ENCODE data around the gene EPB41L2.

Gene EPB41L2

DNA sequence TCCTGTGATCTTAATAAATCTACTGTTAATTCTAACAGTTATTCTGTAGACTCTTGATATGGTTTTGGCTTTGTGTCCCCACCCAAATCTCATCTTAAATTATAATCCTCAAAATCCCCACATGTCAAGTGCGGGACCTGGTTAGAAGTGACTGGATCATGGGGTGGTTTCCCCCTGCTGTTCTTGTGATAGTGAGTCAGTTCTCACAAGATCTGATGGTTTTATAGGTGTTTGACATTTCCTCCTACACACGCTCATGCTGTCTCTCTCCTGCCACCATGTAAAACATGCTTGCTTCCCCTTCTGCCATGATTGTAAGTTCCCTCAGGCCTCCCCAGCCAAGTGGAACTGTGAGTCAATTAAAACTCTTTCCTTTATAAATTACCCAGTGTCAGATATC is 10.5 kb upstream of the EPB41L2 start:
- peaks cover 5 to 6% of the 10 kb centered on the region in 2 donors for H3K4me1 Mint-ChIP-seq
- peaks cover 11 to 16% of the 10 kb centered on the region in 2 donors for H3K9me3 Mint-ChIP-seq
- DNase-seq (peak; percentile 8), ATAC-seq (replicated peaks) (peak; percentile 70 to 90)
- no peak overlapping the region for H3K4me3 Mint-ChIP-seq
- peak overlapping the region; percentile 25 for H3K27ac Mint-ChIP-seq
- H3K36me3 Mint-ChIP-seq, result peaks cover 0 to 7% of the 10 kb centered on the region in 2 donors
- no peaks in the 10 kb centered on the region for H3K27me3 Mint-ChIP-seq

DNA sequence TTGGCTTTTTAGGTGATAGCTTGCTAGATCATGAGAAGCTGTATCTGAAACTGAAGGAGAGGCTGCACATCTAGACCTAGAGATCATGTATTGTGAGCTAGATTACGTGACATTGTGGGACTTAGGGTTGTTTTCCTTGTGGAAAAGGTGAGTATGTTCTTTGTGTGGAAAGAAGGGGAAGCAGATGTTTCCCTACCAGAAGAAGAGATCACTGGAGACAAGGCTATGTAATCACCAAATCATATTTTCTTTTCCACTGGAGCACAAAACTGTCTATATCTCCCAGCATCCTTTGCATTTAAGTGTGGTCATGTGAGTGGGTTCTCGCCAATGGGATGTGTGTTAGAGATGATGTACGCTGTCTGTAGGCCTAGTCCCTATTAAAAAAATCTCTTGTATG is 7.0 kb upstream of the EPB41L2 start:
- no peak overlapping the region for H3K27ac Mint-ChIP-seq
- DNase-seq (no peak), ATAC-seq (replicated peaks) (no peak)
- peaks cover 0 to 7% of the 10 kb centered on the region in 2 donors for H3K36me3 Mint-ChIP-seq
- H3K4me1 Mint-ChIP-seq, result peaks cover 5 to 6% of the 10 kb centered on the region in 2 donors
- no peak overlapping the region for H3K4me3 Mint-ChIP-seq
- H3K27me3 Mint-ChIP-seq, result no peaks in the 10 kb centered on the region
- H3K9me3 Mint-ChIP-seq, result peaks cover 14 to 19% of the 10 kb centered on the region in 2 donors

DNA sequence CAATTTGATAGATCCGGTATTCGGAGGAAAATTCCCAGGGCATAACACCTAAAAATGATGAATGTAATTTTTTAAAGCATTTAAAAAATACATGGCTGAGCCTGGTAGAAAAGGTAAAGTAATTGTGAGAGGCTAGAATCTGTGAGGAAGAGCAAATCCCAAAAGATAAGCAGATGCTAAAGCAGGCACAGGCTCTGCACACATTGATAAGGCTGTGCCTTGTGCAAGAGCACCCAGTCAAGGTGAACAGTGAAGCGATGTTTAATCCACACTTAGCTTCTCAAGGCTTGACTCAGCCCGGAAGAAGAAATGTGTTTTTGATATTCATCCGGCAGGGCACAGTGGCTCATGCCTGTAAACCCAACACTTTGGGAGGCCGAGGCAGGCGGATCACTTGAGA is 5.1 kb upstream of the EPB41L2 start:
- H3K4me3 Mint-ChIP-seq, result no peak overlapping the region
- DNase-seq (no peak), ATAC-seq (replicated peaks) (no peak)
- H3K9me3 Mint-ChIP-seq, result peaks cover 10 to 15% of the 10 kb centered on the region in 2 donors
- H3K27ac Mint-ChIP-seq, result no peak overlapping the region
- peaks cover 0 to 3% of the 10 kb centered on the region in 2 donors for H3K36me3 Mint-ChIP-seq
- H3K4me1 Mint-ChIP-seq, result peaks cover 5 to 9% of the 10 kb centered on the region in 2 donors
- no peaks in the 10 kb centered on the region for H3K27me3 Mint-ChIP-seq

- H3K36me3 Mint-ChIP-seq, result peaks cover 0 to 3% of the 10 kb centered on the region in 2 donors
- no peak overlapping the region for H3K4me3 Mint-ChIP-seq
- H3K27ac Mint-ChIP-seq, result no peak overlapping the region
- H3K27me3 Mint-ChIP-seq, result no peaks in the 10 kb centered on the region
- ATAC-seq (replicated peaks) (no peak), DNase-seq (no peak)
- H3K4me1 Mint-ChIP-seq, result peaks cover 5 to 9% of the 10 kb centered on the region in 2 donors
- peaks cover 10 to 15% of the 10 kb centered on the region in 2 donors for H3K9me3 Mint-ChIP-seq
Observed at GRCh38 chr6:131067521-131067920, 4.5 kb upstream of the EPB41L2 start.

- Mint-ChIP-seq H3K27ac (no peak overlapping the region), H3K4me1 (peaks cover 15 to 23% of the 10 kb centered on the region in 2 donors), H3K4me3 (no peak overlapping the region), H3K36me3 (no peaks in the 10 kb centered on the region), H3K9me3 (peaks cover 10 to 11% of the 10 kb centered on the region in 2 donors), H3K27me3 (no peaks in the 10 kb centered on the region)
- DNase-seq (no peak), ATAC-seq (replicated peaks) (no peak)
Observed at GRCh38 chr6:131065824-131066171, 2.8 kb upstream of the EPB41L2 start.

- H3K4me1 Mint-ChIP-seq, result peaks cover 18 to 28% of the 10 kb centered on the region in 2 donors
- no peak for DNase-seq
- H3K27ac Mint-ChIP-seq, result no peak overlapping the region
- no peaks in the 10 kb centered on the region for H3K27me3 Mint-ChIP-seq
- H3K4me3 Mint-ChIP-seq, result no peak overlapping the region
- ATAC-seq (replicated peaks), result no peak
- peaks cover 6 to 8% of the 10 kb centered on the region in 2 donors for H3K9me3 Mint-ChIP-seq
- H3K36me3 Mint-ChIP-seq, result no peaks in the 10 kb centered on the region
Observed at GRCh38 chr6:131065112-131065823, 2.2 kb upstream of the EPB41L2 start.

- Mint-ChIP-seq H3K9me3 (peaks cover 3% of the 10 kb centered on the region in 2 donors), H3K27ac (peak overlapping the region; percentile 73), H3K4me3 (peak overlapping the region; percentile 93 to 94), H3K27me3 (no peaks in the 10 kb centered on the region), H3K36me3 (no peaks in the 10 kb centered on the region), H3K4me1 (peaks cover 18 to 40% of the 10 kb centered on the region in 2 donors)
- no peak for DNase-seq
- ATAC-seq (replicated peaks), result no peak
Observed at GRCh38 chr6:131063764-131064272, 773 bp upstream of the EPB41L2 start.

DNA sequence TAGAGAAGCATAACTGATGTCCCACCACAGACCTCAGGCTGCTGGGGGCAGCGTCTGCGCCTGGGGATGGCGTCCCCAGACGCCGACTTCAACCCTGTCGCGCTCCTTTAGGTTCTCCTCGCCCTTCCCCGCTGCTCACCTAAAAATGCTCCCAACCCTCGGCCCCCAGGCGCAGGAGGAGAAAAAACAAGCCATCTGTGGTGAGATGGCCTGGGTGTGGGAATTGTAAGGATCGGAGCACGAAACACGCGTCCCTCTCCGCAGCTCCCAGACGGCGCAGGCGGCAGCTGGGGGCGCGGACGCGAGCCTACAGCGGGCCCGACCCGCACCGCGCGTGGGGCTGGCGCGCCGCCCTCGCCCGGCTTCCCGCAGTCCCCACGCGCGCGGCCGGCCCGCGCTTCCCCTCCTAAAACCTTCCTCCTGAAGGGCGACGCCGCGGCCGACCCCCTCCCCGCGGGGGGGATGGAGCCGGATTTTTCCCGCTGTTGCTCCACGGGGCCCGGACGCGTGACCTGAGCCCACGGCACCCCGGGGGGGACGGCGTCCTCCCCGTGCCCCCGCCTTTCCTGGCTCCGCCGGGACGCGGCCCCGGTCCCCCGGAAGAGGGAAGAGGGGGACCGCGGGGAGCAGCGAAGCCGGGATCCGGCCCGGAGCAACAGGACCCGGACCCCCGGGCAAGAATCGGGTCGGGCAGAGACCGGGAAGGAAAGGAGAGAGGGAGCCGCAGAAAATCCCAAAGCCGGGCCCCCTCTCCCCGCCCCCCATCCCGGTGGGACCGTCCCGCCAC is 611 bp downstream of the EPB41L2 start:
- ATAC-seq (replicated peaks), result peak; percentile 35 to 40
- peaks cover 18 to 47% of the 10 kb centered on the region in 2 donors for H3K4me1 Mint-ChIP-seq
- H3K4me3 Mint-ChIP-seq, result peak overlapping the region; percentile 93 to 94
- peaks cover 2 to 3% of the 10 kb centered on the region in 2 donors for H3K36me3 Mint-ChIP-seq
- H3K27ac Mint-ChIP-seq, result peak overlapping the region; percentile 94
- peak; percentile 13 for DNase-seq
- no peaks in the 10 kb centered on the region for H3K27me3 Mint-ChIP-seq
- peaks cover 3% of the 10 kb centered on the region in 2 donors for H3K9me3 Mint-ChIP-seq

DNA sequence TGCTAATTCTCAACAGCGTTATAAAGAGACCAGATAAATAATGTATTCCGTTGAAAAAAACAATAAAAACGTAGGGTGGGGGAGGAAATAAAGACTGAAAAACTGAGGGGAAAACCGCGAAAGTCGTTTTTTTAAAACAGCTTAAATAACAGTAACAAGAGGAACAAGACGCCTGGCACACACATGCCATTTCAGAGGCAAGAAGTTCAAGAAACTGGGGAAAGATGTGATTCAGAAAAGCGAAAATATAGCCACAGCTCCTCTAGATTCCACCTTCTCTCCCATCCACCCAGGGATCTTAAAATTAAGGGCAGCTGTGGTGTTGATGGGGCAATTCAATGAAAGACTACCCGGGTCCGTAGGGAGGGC is 1.3 kb downstream of the EPB41L2 start:
- H3K4me1 Mint-ChIP-seq, result peaks cover 22 to 54% of the 10 kb centered on the region in 2 donors
- DNase-seq (no peak), ATAC-seq (replicated peaks) (no peak)
- H3K4me3 Mint-ChIP-seq, result peak overlapping the region; percentile 93 to 94
- H3K27me3 Mint-ChIP-seq, result no peaks in the 10 kb centered on the region
- peaks cover 7 to 10% of the 10 kb centered on the region in 2 donors for H3K36me3 Mint-ChIP-seq
- H3K9me3 Mint-ChIP-seq, result peaks cover 5 to 7% of the 10 kb centered on the region in 2 donors
- peak overlapping the region; percentile 22 for H3K27ac Mint-ChIP-seq

DNA sequence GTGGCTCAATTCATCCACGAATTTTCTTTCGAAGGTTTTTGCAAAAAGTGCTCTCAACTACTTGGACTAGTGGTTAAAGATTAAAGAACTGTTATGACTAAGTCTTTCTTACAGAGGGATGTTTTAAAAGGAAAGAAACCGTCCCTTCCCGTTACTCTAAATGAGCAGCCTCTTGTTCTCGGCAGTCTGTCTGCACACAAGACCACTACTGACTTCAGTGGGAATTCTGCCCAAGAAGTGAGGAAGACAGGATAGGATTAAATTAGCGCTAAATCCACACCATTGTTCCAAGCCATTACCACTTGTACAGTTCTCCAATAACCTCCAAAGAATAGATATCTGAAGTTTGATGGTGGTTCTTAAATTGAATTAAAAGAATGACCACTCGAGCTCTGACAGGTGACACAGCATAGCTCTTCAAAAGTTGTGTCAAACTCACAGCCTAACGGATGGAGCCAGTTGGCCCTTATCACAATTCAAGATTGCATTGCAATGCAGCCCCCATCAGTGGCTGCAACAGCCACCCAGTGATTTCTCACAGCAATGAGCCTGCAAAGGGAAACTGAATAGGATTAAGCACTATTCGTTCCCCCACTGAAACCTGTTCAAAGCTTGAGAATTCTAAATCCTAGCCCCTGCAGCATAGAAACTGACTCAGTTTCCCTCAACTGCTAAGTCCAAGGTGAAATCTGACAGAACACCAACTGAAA is 1.8 kb downstream of the EPB41L2 start:
- peak overlapping the region; percentile 6 for H3K27ac Mint-ChIP-seq
- peaks cover 23 to 54% of the 10 kb centered on the region in 2 donors for H3K4me1 Mint-ChIP-seq
- H3K36me3 Mint-ChIP-seq, result peaks cover 11 to 15% of the 10 kb centered on the region in 2 donors
- DNase-seq (no peak), ATAC-seq (replicated peaks) (no peak)
- H3K27me3 Mint-ChIP-seq, result no peaks in the 10 kb centered on the region
- H3K4me3 Mint-ChIP-seq, result peak overlapping the region; percentile 93 to 94
- H3K9me3 Mint-ChIP-seq, result peaks cover 7 to 10% of the 10 kb centered on the region in 2 donors

DNA sequence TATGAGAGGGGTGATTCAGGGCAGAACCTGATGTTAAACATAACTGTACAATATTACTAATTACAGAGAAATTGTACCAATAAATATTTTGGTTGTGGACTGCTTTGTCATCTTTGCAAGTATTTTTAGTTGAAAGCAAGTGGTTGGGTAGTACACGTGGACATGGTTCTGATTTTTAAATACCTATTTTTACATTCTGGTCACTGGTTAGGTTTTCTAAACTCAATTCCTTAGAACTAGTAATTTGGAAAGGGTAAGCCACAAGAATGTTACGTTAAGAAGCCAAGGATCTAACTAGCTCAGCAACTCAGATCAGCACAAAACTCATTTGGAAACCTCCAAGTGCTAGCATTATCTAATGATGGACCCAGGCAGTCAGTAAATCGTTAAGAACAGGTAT is 2.7 kb downstream of the EPB41L2 start:
- ATAC-seq (replicated peaks) (peak; percentile 41), DNase-seq (no peak)
- peaks cover 23 to 54% of the 10 kb centered on the region in 2 donors for H3K4me1 Mint-ChIP-seq
- H3K27ac Mint-ChIP-seq, result no peak overlapping the region
- peaks cover 4 to 10% of the 10 kb centered on the region in 2 donors for H3K9me3 Mint-ChIP-seq
- no peaks in the 10 kb centered on the region for H3K27me3 Mint-ChIP-seq
- peak overlapping the region; percentile 93 to 94 for H3K4me3 Mint-ChIP-seq
- H3K36me3 Mint-ChIP-seq, result peaks cover 11 to 15% of the 10 kb centered on the region in 2 donors

GRCh38 chr6:131059486-131059885 is 3.6 kb downstream of the EPB41L2 start:
- peaks cover 13 to 17% of the 10 kb centered on the region in 2 donors for H3K36me3 Mint-ChIP-seq
- peaks cover 6 to 12% of the 10 kb centered on the region in 2 donors for H3K9me3 Mint-ChIP-seq

GRCh38 chr6:131058236-131058635 is 4.8 kb downstream of the EPB41L2 start:
- Mint-ChIP-seq H3K36me3 (peaks cover 21 to 26% of the 10 kb centered on the region in 2 donors), H3K27ac (no peak overlapping the region), H3K4me3 (no peak overlapping the region), H3K9me3 (peaks cover 14 to 19% of the 10 kb centered on the region in 2 donors), H3K4me1 (peaks cover 19 to 45% of the 10 kb centered on the region in 2 donors), H3K27me3 (no peaks in the 10 kb centered on the region)
- DNase-seq (no peak), ATAC-seq (replicated peaks) (no peak)

More at GRCh38 chr6:131059486-131059885, 3.6 kb downstream of the EPB41L2 start:
- DNase-seq, result no peak
- no peak for ATAC-seq (replicated peaks)
- H3K4me1 Mint-ChIP-seq, result peaks cover 23 to 54% of the 10 kb centered on the region in 2 donors
- no peaks in the 10 kb centered on the region for H3K27me3 Mint-ChIP-seq
- H3K27ac Mint-ChIP-seq, result no peak overlapping the region
- no peak overlapping the region for H3K4me3 Mint-ChIP-seq

Data from stimulated activated naive B cell treated with anti-CD40 and anti-IgM and Interleukin-4, amounts not matched to agents 10 μg/mL and 1 μg/mL and 100 μg/mL, for 72 hours (primary cell).